A549 (cell line): ENCODE results near the gene MUC6.

Experiments
- BCL3 ChIP-seq: fragments of >200 bp; sonication (Bioruptor Twin); formaldehyde crosslinking; IDR thresholded peaks from 3 replicates; pipeline ENCODE4 v1.6.1; 2016
- CTCF ChIP-seq: fragments of >200 bp; sonication (Bioruptor Twin); formaldehyde crosslinking; IDR thresholded peaks from 3 replicates; pipeline ENCODE4 v1.5.1; 2016
- EP300 ChIP-seq, 2 experiments: fragments of >200 bp; sonication (Bioruptor Twin); formaldehyde crosslinking; IDR thresholded peaks; 2 replicates in 1 of 2; 3 replicates in 1 of 2; pipeline ENCODE4 v1.6.1; 2016 to 2017
- HEYL ChIP-seq: fragments of 250-450 bp; sonication (Bioruptor Pico); IDR thresholded peaks from 2 replicates; pipeline ENCODE4 v1.8.0; 2021; ENCODE audit warnings: mild to moderate bottlenecking, moderate library complexity
- HOXA7 ChIP-seq: fragments of 250-450 bp; sonication (Bioruptor Pico); IDR thresholded peaks from 2 replicates; pipeline ENCODE4 v1.5.0; 2020; ENCODE audit warnings: mild to moderate bottlenecking, moderate library complexity
- MAX ChIP-seq: IDR thresholded peaks from 2 replicates; pipeline ENCODE4 v1.6.1; 2012
- MAZ ChIP-seq: fragments of 150-350 bp; IDR thresholded peaks from 2 replicates; pipeline ENCODE4 v1.6.1; 2014; ENCODE audit warnings: antibody characterized with exemption, low read depth, low read length, borderline replicate concordance
- POLR2AphosphoS2 ChIP-seq: conservative IDR thresholded peaks from 2 replicates; pipeline ENCODE4 v1.6.1; 2012; ENCODE audit warnings: low read length, improper control_type of control experiment, inconsistent platforms
- RAD21 ChIP-seq, 2 experiments: fragments of >200 bp in 1 of 2; sonication (Bioruptor Twin) in 1 of 2; formaldehyde crosslinking in 1 of 2; IDR thresholded peaks in 1 of 2; conservative IDR thresholded peaks in 1 of 2; 2 replicates in 1 of 2; 3 replicates in 1 of 2; pipeline ENCODE4 v1.6.1; 2012 to 2018; ENCODE audit warnings: inconsistent platforms in 1 of 2
- RFX5 ChIP-seq: fragments of 450-650 bp; IDR thresholded peaks from 2 replicates; pipeline ENCODE4 v1.7.1; 2014; ENCODE audit warnings: antibody characterized with exemption, mild to moderate bottlenecking, moderate library complexity
- TP53 ChIP-seq: fragments of 250-450 bp; sonication (Bioruptor Pico); IDR thresholded peaks from 2 replicates; pipeline ENCODE4 v1.5.0; 2021; ENCODE audit warnings: mild to moderate bottlenecking, moderate library complexity
- USF2 ChIP-seq: fragments of 450-650 bp; IDR thresholded peaks from 2 replicates; pipeline ENCODE4 v1.6.1; 2014; ENCODE audit warnings: antibody characterized with exemption

GRCh38 chr11:1024597-1025409 is 11.7 kb downstream of the MUC6 start:
- TF ChIP-seq HOXA7 (no peak), MAX (no peak), EP300 (IDR thresholded peaks at IDR 0.05) (no peak), CTCF (no peak), RFX5 (no peak), TP53 (CRISPR knock-in tag) (no peak), POLR2AphosphoS2 (no peak), MAZ (no peak), RAD21 (conservative IDR thresholded peaks at IDR 0.05 in 1 of 2, IDR thresholded peaks at IDR 0.05 in 1 of 2) (no peak), USF2 (no peak), BCL3 (no peak), HEYL (CRISPR knock-in tag) (no peak)
